Endodermal cell (in vitro differentiated cells): ENCODE results near the gene PLEKHJ1. TPM values are rescaled to one million over a fixed set of nuclear protein-coding genes. Genes with fewer than 3 reads are reported as not detected.

Experiments
- DNase-seq: peaks from one replicate; pipeline ENCODE4 v3.0.0-alpha.2; 2017
- H3K27ac ChIP-seq: 2 replicates; pipeline ENCODE4 v1.5.1; 2013; ENCODE audit warnings: mild to moderate bottlenecking, low read depth, low read length, moderate library complexity
- H3K27me3 ChIP-seq: 2 replicates; pipeline ENCODE4 v1.6.1; 2013; ENCODE audit warnings: mild to moderate bottlenecking, low read length, moderate library complexity; ENCODE audit not compliant: insufficient read depth, control insufficient read depth, poor library complexity, severe bottlenecking
- H3K36me3 ChIP-seq: 2 replicates; pipeline ENCODE4 v1.7.0; 2013; ENCODE audit warnings: mild to moderate bottlenecking, low read length, moderate library complexity; ENCODE audit not compliant: control insufficient read depth, insufficient read depth
- H3K4me1 ChIP-seq: one replicate; pipeline ENCODE4 v1.7.0; 2013; ENCODE audit warnings: low read length; ENCODE audit not compliant: control insufficient read depth, insufficient read depth
- H3K4me3 ChIP-seq: 2 replicates; pipeline ENCODE4 v1.5.1; 2013; ENCODE audit warnings: mild to moderate bottlenecking, low read length, moderate library complexity
- H3K9ac ChIP-seq: 2 replicates; pipeline ENCODE4 v1.6.1; 2013; ENCODE audit warnings: mild to moderate bottlenecking, low read length, moderate library complexity; ENCODE audit not compliant: poor library complexity, severe bottlenecking; ENCODE audit errors: extremely low read depth
- H3K9me3 ChIP-seq: 2 replicates; pipeline ENCODE4 v1.6.1; 2013; ENCODE audit warnings: mild to moderate bottlenecking, low read length, moderate library complexity; ENCODE audit not compliant: control insufficient read depth
- H3K27ac Mint-ChIP-seq: 2 replicates; pipeline ENCODE4 v1.8.0; 2020; ENCODE audit warnings: mixed read lengths
- H3K27me3 Mint-ChIP-seq: 2 replicates; pipeline ENCODE4 v1.8.0; 2021; ENCODE audit warnings: mild to moderate bottlenecking, mixed read lengths; ENCODE audit not compliant: insufficient read depth
- H3K36me3 Mint-ChIP-seq: 2 replicates; pipeline ENCODE4 v1.8.0; 2020; ENCODE audit warnings: low read depth, mixed read lengths
- H3K4me1 Mint-ChIP-seq: 2 replicates; pipeline ENCODE4 v1.8.0; 2020; ENCODE audit warnings: mixed read lengths
- H3K4me3 Mint-ChIP-seq: 2 replicates; pipeline ENCODE4 v1.8.0; 2020; ENCODE audit warnings: mild to moderate bottlenecking, moderate library complexity, mixed read lengths
- H3K9me3 Mint-ChIP-seq: 2 replicates; pipeline ENCODE4 v1.8.0; 2020; ENCODE audit warnings: mild to moderate bottlenecking, mixed read lengths
- CTCF ChIP-seq: fragments of 200-600 bp; sonication (generic); conservative IDR thresholded peaks from 2 replicates; pipeline ENCODE4 v1.5.0; 2021; ENCODE audit warnings: antibody characterized with exemption, mild to moderate bottlenecking
- WGBS, 2 experiments: methylation state at CpG; one replicate each; pipeline versions ENCODE4 v1.1.5 to v1.1.7; 2013; ENCODE audit warnings: missing lambda C conversion rate in 2 of 2, mixed read lengths in 1 of 2; ENCODE audit not compliant: insufficient coverage in 1 of 2, insufficient read length in 1 of 2; 5-methylcytosine and 5-hydroxymethylcytosine counted together
- total RNA-seq, 2 donors: library from RNA; stranded (reverse); fragmentation: NEBNext Ultra II Directional in 1 of 2; extraction: Animal tissue kit (Norgen Biotek cat#: 25700) in 1 of 2; gene quantifications; 2 replicates in 1 of 2; 3 replicates in 1 of 2; pipeline ENCODE4 v1.2.1, GENCODE V29; 2021

Gene PLEKHJ1
- total RNA-seq, 2 donors from 2014 or later = 146 to 192 TPM

- no peaks in the 10 kb centered on the region for H3K27me3 ChIP-seq
- H3K4me1 Mint-ChIP-seq = no peaks in the 10 kb centered on the region
- peaks cover 36% of the 10 kb centered on the region for H3K36me3 Mint-ChIP-seq
- no peak overlapping the region for H3K4me3 Mint-ChIP-seq
- H3K9me3 ChIP-seq = no peaks in the 10 kb centered on the region
- no peak overlapping the region for H3K4me3 ChIP-seq
- H3K9ac ChIP-seq = no peak overlapping the region
- no peak for DNase-seq
- no peaks in the 10 kb centered on the region for H3K27me3 Mint-ChIP-seq
- H3K27ac Mint-ChIP-seq = peak overlapping the region; percentile 76
- no peaks in the 10 kb centered on the region for H3K4me1 ChIP-seq
- 93 to 94% methylated on average over 9 to 13 of the region's 13 CpGs for WGBS, 2 experiments
- H3K27ac ChIP-seq = peak overlapping the region; percentile 38
- H3K36me3 ChIP-seq = peaks cover 12% of the 10 kb centered on the region
- no peaks in the 10 kb centered on the region for H3K9me3 Mint-ChIP-seq
- no peak for TF ChIP-seq CTCF
Measured at GRCh38 chr19:2224754-2225349, 11.3 kb downstream of the PLEKHJ1 start.

GRCh38 chr19:2223959-2224358, 12.2 kb downstream of the PLEKHJ1 start:
- H3K4me3 ChIP-seq = no peak overlapping the region
- Mint-ChIP-seq H3K4me3 (no peak overlapping the region), H3K9me3 (no peaks in the 10 kb centered on the region), H3K27ac (peak overlapping the region; percentile 74), H3K4me1 (no peaks in the 10 kb centered on the region), H3K36me3 (peaks cover 33% of the 10 kb centered on the region), H3K27me3 (no peaks in the 10 kb centered on the region)
- no peaks in the 10 kb centered on the region for H3K4me1 ChIP-seq
- H3K9ac ChIP-seq = no peak overlapping the region
- no peak for TF ChIP-seq CTCF
- no peaks in the 10 kb centered on the region for H3K9me3 ChIP-seq
- DNase-seq = no peak
- 94 to 95% methylated on average over 7 to 14 of the region's 14 CpGs for WGBS, 2 experiments
- H3K27ac ChIP-seq = no peak overlapping the region
- peaks cover 9% of the 10 kb centered on the region for H3K36me3 ChIP-seq
- no peaks in the 10 kb centered on the region for H3K27me3 ChIP-seq

- Histone ChIP-seq H3K4me3 (no peak overlapping the region), H3K36me3 (peaks cover 8% of the 10 kb centered on the region), H3K27ac (no peak overlapping the region), H3K9me3 (no peaks in the 10 kb centered on the region), H3K9ac (no peak overlapping the region), H3K4me1 (no peaks in the 10 kb centered on the region), H3K27me3 (no peaks in the 10 kb centered on the region)
- Mint-ChIP-seq H3K36me3 (peaks cover 35% of the 10 kb centered on the region), H3K4me3 (no peak overlapping the region), H3K27ac (no peak overlapping the region), H3K9me3 (no peaks in the 10 kb centered on the region), H3K27me3 (no peaks in the 10 kb centered on the region), H3K4me1 (no peaks in the 10 kb centered on the region)
- no peak for DNase-seq
- no peak for TF ChIP-seq CTCF
- WGBS, 2 experiments = 93 to 96% methylated on average over 9 to 14 of the region's 18 CpGs
Measured at GRCh38 chr19:2223391-2223790, 12.7 kb downstream of the PLEKHJ1 start.
